GM12874 (cell line): ENCODE results near the gene MEP1B.

Source experiments
- CTCF ChIP-seq: IDR thresholded peaks from 2 replicates; pipeline ENCODE4 v1.5.1; 2011; ENCODE audit warnings: low read depth, mild to moderate bottlenecking, control low read depth, low read length, moderate library complexity; ENCODE audit not compliant: insufficient read depth

Gene MEP1B

GRCh38 chr18:32167980-32168730 lies 21.7 kb upstream of the MEP1B start:
- no peak for TF ChIP-seq CTCF

GRCh38 chr18:32173654-32174053 lies 16.2 kb upstream of the MEP1B start:
- no peak for TF ChIP-seq CTCF

DNA sequence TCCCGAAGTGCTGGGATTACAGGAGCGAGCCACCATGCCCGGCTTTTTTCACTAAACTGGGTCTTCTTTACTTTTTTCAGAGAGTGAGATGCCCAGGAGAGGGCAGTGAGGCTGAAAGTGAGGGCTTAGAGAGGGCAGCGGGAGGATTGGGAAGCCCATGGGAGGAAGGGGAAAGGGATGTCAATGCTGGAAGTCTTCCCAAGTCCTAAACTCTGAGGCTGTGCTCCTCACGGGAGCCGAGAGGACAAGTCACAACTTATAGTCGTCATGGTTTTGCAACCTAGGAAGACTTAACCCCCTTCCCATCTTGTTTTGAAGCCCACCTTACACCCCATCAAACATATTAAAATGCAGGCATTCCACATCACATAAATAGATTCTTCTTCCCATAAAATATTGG lies 15.1 kb upstream of the MEP1B start:
- no peak for TF ChIP-seq CTCF

- TF ChIP-seq CTCF: no peak
Observed at GRCh38 chr18:32175265-32175664, 14.6 kb upstream of the MEP1B start.

GRCh38 chr18:32177530-32177929 lies 12.3 kb upstream of the MEP1B start:
- no peak for TF ChIP-seq CTCF

GRCh38 chr18:32183503-32183902 lies 6.3 kb upstream of the MEP1B start:
- no peak for TF ChIP-seq CTCF

- no peak for TF ChIP-seq CTCF
Observed at GRCh38 chr18:32190209-32190608, 370 bp downstream of the MEP1B start.
